ENCODE measurements around the gene CFTR. TPM values are rescaled to one million over a fixed set of nuclear protein-coding genes. Genes with fewer than 3 reads are reported as not detected.

Gene CFTR
- total RNA-seq, 1 experiment from 2014 or later = not detected

DNA sequence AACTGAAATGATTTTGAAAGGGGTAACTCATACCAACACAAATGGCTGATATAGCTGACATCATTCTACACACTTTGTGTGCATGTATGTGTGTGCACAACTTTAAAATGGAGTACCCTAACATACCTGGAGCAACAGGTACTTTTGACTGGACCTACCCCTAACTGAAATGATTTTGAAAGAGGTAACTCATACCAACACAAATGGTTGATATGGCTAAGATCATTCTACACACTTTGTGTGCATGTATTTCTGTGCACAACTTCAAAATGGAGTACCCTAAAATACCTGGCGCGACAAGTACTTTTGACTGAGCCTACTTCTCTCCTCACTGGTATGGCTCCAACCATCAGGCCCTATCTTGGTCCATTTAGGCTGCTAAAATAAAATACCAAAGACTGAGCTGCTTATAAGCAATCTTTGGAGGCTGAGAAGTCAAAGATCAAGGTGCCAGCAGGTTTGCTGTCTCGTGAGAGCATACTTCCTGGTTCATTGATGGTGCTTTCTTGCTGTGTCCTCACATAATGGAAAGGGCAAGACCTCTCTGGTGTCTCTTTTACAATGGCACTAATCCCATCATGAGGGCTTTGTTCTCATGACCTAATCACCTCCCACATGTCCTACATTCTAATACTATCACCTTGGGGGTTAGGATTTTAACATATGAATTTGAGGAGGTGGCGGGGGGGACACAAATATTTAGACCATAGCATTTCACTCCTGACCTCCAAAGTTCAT is 173.3 kb downstream of the CFTR start:
- Histone ChIP-seq H4K20me1 (ENCODE audit: insufficient read depth) (no peaks in the 10 kb centered on the region), H3K79me2 (ENCODE audit: insufficient read depth, low read length) (no peaks in the 10 kb centered on the region), H3K9me2 (ENCODE audit: insufficient read depth) (no peaks in the 10 kb centered on the region), H3K36me3 (ENCODE audit: control insufficient read depth in 1 of 2, insufficient read depth in 2 of 2, low read length in 2 of 2) (no peaks in the 10 kb centered on the region), H3K4me2 (ENCODE audit: low read length) (no peak overlapping the region), H3K4me1 (ENCODE audit: control insufficient read depth in 1 of 2, insufficient read depth in 2 of 2, low read length in 2 of 2) (no peaks in the 10 kb centered on the region), H3K9me3 (ENCODE audit: control insufficient read depth in 1 of 2, insufficient read depth in 1 of 2, low read depth in 1 of 2, low read length in 2 of 2) (no peaks in the 10 kb centered on the region), H3K9ac (ENCODE audit: low read length) (no peak overlapping the region), H2AFZ (ENCODE audit: low read depth, low read length, poor library complexity, severe bottlenecking) (no peak overlapping the region), H3K27me3 (ENCODE audit: insufficient read depth, low read length) (no peaks in the 10 kb centered on the region), H3K4me3 (replicated peaks in 1 of 2; ENCODE audit: low read depth in 1 of 2, low read length in 2 of 2) (no peak overlapping the region), H3K27ac (ENCODE audit: low read depth, low read length) (no peak overlapping the region)
- RAD21 ChIA-PET (ENCODE audit: low non-redundant PET in 1 of 2, low total read pairs in 2 of 2, uncharacterized antibody in 2 of 2, unreplicated experiment in 2 of 2) = no interaction called here
- intact Hi-C loops (cut with micrococcal nuclease) = no loop called here
- ATAC-seq = no peak
- TF ChIP-seq, protein P1, sequence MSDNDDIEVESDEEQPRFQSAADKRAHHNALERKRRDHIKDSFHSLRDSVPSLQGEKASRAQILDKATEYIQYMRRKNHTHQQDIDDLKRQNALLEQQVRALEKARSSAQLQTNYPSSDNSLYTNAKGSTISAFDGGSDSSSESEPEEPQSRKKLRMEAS (IDR thresholded peaks at IDR 0.05) = no peak
- TF ChIP-seq POLR2A (IDR thresholded peaks at IDR 0.05; ENCODE audit: borderline replicate concordance, extremely low read depth, insufficient read depth, insufficient read length) (no peak), YY1 (IDR thresholded peaks at IDR 0.05; ENCODE audit: extremely low read depth, insufficient replicate concordance, low read depth, low read length) (no peak), ZFX (IDR thresholded peaks at IDR 0.05) (no peak), ZNF274 (IDR thresholded peaks at IDR 0.05; ENCODE audit: low read depth, low read length) (no peak), JUND (IDR thresholded peaks at IDR 0.05) (no peak), ELF1 (IDR thresholded peaks at IDR 0.05; ENCODE audit: borderline replicate concordance, low read depth) (no peak), CBX3 (IDR thresholded peaks at IDR 0.05; ENCODE audit: low read depth) (no peak), FOSL1 (IDR thresholded peaks at IDR 0.05; ENCODE audit: low read depth) (no peak), CEBPB (IDR thresholded peaks at IDR 0.05; ENCODE audit: low read depth) (no peak), RAD21 (IDR thresholded peaks at IDR 0.05; ENCODE audit: low read depth) (no peak), SP1 (IDR thresholded peaks at IDR 0.05; ENCODE audit: low read depth) (no peak), SIN3A (IDR thresholded peaks at IDR 0.05; ENCODE audit: low read depth) (no peak), EZH2phosphoT487 (IDR thresholded peaks at IDR 0.05; ENCODE audit: borderline replicate concordance) (no peak), SRF (IDR thresholded peaks at IDR 0.05; ENCODE audit: low read depth) (no peak), TCF7L2 (IDR thresholded peaks at IDR 0.05; ENCODE audit: borderline replicate concordance, extremely low read depth, insufficient read depth, insufficient read length) (no peak)
- TF ChIP-seq, protein P2, sequence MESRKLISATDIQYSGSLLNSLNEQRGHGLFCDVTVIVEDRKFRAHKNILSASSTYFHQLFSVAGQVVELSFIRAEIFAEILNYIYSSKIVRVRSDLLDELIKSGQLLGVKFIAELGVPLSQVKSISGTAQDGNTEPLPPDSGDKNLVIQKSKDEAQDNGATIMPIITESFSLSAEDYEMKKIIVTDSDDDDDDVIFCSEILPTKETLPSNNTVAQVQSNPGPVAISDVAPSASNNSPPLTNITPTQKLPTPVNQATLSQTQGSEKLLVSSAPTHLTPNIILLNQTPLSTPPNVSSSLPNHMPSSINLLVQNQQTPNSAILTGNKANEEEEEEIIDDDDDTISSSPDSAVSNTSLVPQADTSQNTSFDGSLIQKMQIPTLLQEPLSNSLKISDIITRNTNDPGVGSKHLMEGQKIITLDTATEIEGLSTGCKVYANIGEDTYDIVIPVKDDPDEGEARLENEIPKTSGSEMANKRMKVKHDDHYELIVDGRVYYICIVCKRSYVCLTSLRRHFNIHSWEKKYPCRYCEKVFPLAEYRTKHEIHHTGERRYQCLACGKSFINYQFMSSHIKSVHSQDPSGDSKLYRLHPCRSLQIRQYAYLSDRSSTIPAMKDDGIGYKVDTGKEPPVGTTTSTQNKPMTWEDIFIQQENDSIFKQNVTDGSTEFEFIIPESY (IDR thresholded peaks at IDR 0.05; ENCODE audit: extremely low read depth, insufficient replicate concordance, low read length) = no peak
- TF ChIP-seq, protein P3, sequence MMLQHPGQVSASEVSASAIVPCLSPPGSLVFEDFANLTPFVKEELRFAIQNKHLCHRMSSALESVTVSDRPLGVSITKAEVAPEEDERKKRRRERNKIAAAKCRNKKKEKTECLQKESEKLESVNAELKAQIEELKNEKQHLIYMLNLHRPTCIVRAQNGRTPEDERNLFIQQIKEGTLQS (IDR thresholded peaks at IDR 0.05) = no peak
- TF ChIP-seq, protein P4, sequence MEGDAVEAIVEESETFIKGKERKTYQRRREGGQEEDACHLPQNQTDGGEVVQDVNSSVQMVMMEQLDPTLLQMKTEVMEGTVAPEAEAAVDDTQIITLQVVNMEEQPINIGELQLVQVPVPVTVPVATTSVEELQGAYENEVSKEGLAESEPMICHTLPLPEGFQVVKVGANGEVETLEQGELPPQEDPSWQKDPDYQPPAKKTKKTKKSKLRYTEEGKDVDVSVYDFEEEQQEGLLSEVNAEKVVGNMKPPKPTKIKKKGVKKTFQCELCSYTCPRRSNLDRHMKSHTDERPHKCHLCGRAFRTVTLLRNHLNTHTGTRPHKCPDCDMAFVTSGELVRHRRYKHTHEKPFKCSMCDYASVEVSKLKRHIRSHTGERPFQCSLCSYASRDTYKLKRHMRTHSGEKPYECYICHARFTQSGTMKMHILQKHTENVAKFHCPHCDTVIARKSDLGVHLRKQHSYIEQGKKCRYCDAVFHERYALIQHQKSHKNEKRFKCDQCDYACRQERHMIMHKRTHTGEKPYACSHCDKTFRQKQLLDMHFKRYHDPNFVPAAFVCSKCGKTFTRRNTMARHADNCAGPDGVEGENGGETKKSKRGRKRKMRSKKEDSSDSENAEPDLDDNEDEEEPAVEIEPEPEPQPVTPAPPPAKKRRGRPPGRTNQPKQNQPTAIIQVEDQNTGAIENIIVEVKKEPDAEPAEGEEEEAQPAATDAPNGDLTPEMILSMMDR (IDR thresholded peaks at IDR 0.05 in 2 of 3, conservative IDR thresholded peaks at IDR 0.05 in 1 of 3; ENCODE audit: borderline replicate concordance in 1 of 3, insufficient read depth in 1 of 3, low read depth in 2 of 3, low read length in 2 of 3) = no peak
- CTCF ChIA-PET = no interaction called here
- POLR2A ChIA-PET = no interaction called here
- BruUV-seq (replicated peaks) = no TSS peak
- DNase-seq (ENCODE audit: low read depth, low spot score) = no peak
